Tibial nerve (tissue), 4 donors: Measurements from ENCODE around the gene ICA1.

ENCODE experiments used
- CTCF ChIP-seq, 5 experiments: fragments of 200-600 bp in 3 of 5; fragments of 450-650 bp in 2 of 5; sonication (generic) in 3 of 5; IDR thresholded peaks; one replicate each; pipeline ENCODE4 v1.5.1; 2016 to 2019; ENCODE audit warnings: antibody characterized with exemption in 5 of 5, mild to moderate bottlenecking in 3 of 5, moderate library complexity in 2 of 5
- EP300 ChIP-seq, 2 donors: sonication (generic); formaldehyde crosslinking; IDR thresholded peaks; one replicate each; pipeline ENCODE4 v1.6.1; 2017; ENCODE audit warnings: antibody characterized with exemption in 2 of 2, mild to moderate bottlenecking in 1 of 2

DNA sequence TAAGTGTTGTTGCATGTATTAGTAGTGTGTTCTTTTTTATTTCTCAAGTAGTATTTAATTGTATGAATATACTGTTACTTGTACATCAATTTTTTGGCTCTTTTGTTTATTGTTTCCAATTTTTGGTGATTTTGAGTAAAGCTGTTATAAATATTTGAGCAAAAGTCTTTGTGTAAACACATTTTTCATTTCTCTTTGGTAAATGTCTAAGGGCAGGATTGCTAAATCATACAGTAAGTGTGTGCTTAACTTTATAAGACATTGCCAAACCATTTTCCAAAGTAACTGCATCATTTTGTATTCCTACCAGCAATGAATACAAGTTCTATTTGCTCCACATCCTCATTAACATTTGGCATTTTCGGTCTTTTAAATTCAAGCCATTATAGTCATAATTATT lies 92.8 kb downstream of the ICA1 start:
- no peak for TF ChIP-seq CTCF (IDR thresholded peaks at IDR 0.05)
- no peak for TF ChIP-seq EP300 (IDR thresholded peaks at IDR 0.05)
